NB4 (cell line): Measurements from ENCODE around the gene SPEN.
A peak's percentile ranks its signal among the peaks of the same experiment; 100 is the strongest.
"Not testable (repeated sequence)": the region's sequence is repeated elsewhere in the genome, so short reads cannot be mapped to it uniquely, and the experiment has no call there.

Experiments
- DNase-seq: peaks from one replicate; pipeline ENCODE4 v3.0.0; 2010; ENCODE audit warnings: low read depth
- H3K4me3 ChIP-seq: one replicate; pipeline ENCODE4 v1.5.1; 2011; ENCODE audit warnings: mild to moderate bottlenecking, low read depth, low read length, moderate library complexity
- MAX ChIP-seq: IDR thresholded peaks from 2 replicates; pipeline ENCODE4 v1.6.1; 2011; ENCODE audit warnings: low read depth, low read length
- MYC ChIP-seq: IDR thresholded peaks from 2 replicates; pipeline ENCODE4 v1.6.1; 2011; ENCODE audit warnings: low read depth, low read length
- POLR2A ChIP-seq: IDR thresholded peaks from 2 replicates; pipeline ENCODE4 v1.6.1; 2011; ENCODE audit warnings: mild to moderate bottlenecking; ENCODE audit not compliant: insufficient read length; ENCODE audit errors: extremely low read depth
- TF ChIP-seq, protein P1 (sequence below): IDR thresholded peaks from one replicate; pipeline ENCODE4 v1.5.1; 2012; ENCODE audit warnings: low read depth, low read length

Gene SPEN

GRCh38 chr1:15836772-15837669 lies 10.5 kb upstream of the SPEN start:
- peak overlapping the region; percentile 32 for H3K4me3 ChIP-seq
- DNase-seq: peak; percentile 84
- no peak for TF ChIP-seq MAX

DNA sequence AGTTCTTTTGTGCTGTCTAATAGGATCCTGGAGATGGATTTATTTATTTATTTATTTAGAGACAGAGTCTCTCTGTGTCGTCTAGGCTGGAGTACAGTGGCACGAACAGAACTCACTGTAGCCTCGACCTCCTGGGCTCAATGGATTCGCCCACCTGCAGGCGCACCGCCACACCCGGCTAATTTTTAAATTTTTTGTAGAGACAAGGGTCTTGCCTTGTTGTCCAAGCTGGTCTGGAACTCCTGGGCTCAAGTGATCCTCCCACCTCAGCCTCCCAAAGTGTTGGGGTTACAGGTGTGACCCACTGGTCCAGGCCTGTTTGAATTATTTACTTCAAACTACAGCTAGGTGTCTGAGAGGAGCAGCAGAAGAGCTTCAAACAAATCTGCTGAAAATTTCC lies 9.6 kb upstream of the SPEN start:
- no peak for TF ChIP-seq MAX
- no peak for TF ChIP-seq POLR2A
- no peak for TF ChIP-seq MYC
- TF ChIP-seq, protein P1, sequence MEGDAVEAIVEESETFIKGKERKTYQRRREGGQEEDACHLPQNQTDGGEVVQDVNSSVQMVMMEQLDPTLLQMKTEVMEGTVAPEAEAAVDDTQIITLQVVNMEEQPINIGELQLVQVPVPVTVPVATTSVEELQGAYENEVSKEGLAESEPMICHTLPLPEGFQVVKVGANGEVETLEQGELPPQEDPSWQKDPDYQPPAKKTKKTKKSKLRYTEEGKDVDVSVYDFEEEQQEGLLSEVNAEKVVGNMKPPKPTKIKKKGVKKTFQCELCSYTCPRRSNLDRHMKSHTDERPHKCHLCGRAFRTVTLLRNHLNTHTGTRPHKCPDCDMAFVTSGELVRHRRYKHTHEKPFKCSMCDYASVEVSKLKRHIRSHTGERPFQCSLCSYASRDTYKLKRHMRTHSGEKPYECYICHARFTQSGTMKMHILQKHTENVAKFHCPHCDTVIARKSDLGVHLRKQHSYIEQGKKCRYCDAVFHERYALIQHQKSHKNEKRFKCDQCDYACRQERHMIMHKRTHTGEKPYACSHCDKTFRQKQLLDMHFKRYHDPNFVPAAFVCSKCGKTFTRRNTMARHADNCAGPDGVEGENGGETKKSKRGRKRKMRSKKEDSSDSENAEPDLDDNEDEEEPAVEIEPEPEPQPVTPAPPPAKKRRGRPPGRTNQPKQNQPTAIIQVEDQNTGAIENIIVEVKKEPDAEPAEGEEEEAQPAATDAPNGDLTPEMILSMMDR: no peak
- H3K4me3 ChIP-seq: no peak overlapping the region
- no peak for DNase-seq

GRCh38 chr1:15838721-15839120 lies 8.8 kb upstream of the SPEN start:
- H3K4me3 ChIP-seq: no peak overlapping the region
- no peak for DNase-seq
- TF ChIP-seq POLR2A: no peak
- TF ChIP-seq MYC: no peak

DNA sequence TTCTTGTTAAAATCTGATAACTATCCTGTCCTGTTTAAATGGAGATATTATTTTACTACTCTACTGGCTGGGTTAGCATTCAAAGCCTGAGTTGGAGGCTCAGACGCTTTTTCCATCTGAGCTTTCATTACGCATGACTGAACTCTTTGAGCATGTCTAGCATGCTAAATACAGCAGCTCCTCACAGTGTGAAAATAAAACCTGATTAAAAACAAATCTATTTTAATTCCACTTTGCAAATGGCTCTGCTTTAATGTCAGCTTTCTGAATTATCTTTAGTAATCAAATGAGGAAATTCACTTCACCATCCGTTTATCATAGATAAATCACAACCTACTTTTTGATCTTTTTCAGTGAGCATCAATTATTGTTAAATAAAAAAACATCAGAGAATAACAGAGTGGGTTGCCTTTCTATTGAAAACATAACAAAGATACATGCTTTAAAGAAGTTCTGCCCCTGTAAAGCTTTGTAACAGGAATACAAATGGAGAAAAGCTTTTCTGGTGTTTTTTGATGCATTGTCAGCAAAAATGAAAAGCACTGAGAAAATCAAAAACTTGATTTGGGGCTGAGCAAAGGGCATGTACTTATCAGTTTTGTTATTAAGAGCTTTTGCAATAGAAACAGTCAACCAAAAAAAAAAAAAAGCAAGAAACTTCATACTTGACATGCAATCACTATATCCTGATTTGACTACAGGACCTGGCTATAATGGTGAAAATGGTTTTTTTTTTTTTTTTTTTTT lies 3.5 kb upstream of the SPEN start:
- TF ChIP-seq, protein P1: no peak
- TF ChIP-seq POLR2A (no peak), MYC (no peak), MAX (no peak)
- no peak for DNase-seq
- no peak overlapping the region for H3K4me3 ChIP-seq

GRCh38 chr1:15846056-15846455 lies 1.5 kb upstream of the SPEN start:
- DNase-seq, H3K4me3 ChIP-seq: not testable (repeated sequence)

DNA sequence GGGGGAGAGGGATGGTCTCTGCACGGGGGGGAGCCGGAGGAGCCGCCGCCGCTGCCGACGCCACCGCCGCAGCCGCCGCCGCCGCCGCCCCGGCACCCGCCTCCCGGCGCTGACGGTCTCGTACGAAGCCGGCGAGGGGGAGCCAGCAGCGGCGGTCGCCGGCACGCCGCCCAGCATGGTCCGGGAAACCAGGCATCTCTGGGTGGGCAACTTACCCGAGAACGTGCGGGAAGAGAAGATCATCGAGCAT lies 311 bp downstream of the SPEN start:
- TF ChIP-seq, protein P1: no peak
- TF ChIP-seq MAX (no peak), POLR2A (no peak), MYC (peak; percentile 62; the same call in 1 of the 2 replicates)
- DNase-seq: no peak

DNA sequence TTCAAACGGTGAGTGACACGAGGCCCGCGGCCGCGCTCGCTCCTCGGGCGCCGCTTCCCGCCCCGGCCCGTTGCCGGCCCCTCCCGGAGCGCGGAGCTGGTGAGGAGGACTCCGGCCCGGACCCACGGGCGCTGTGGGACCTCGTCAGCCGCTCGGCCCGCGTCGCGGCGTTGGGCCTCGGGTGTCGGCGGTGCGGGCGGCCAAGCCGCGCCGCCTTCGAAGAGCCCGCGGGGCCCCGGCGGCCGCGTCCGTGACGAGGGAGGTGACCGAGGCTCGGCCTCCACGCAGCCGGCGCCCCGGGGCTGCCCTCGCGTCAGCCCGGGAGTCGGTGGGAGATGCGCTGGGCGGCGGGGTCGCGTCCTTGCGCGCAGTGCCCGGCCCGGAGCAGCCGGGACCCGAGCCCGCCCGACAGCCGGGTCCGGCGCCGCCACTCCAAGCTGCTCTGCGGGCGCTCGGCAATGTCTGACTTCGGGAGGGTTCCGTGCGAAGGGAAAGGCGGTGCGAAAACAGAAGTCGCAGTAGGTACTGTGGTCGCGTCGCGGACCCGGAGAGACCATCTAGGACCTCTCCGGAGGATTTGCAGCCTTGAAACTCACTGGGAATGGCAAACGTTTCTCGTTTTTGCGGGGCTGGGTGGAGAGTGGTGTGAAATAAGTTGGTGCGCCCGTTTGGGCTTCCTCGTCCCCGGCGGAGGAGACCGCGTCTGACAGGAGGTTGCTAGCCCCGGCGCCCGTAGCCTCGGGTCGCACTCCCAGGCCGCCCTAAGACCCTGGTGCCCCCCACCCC lies 829 bp downstream of the SPEN start:
- peak; percentile 69 for DNase-seq
- peak overlapping the region; percentile 99 for H3K4me3 ChIP-seq
- TF ChIP-seq POLR2A: no peak

More for the DNA sequence above, 311 bp downstream of the SPEN start:
- H3K4me3 ChIP-seq: peak overlapping the region; percentile 99
